Astrocyte (in vitro differentiated cells and primary cell): ENCODE results near the gene CTSV.
"Not testable (repeated sequence)": the region's sequence is repeated elsewhere in the genome, so short reads cannot be mapped to it uniquely, and the experiment has no call there.

Experiments
- CTCF ChIP-seq: IDR thresholded peaks from 2 replicates; pipeline ENCODE4 v1.5.1; 2011; ENCODE audit warnings: low read depth, mild to moderate bottlenecking, inconsistent platforms, low read length, moderate library complexity; ENCODE audit not compliant: insufficient read depth
- EZH2 ChIP-seq: IDR thresholded peaks from 2 replicates; pipeline ENCODE4 v1.6.1; 2012; ENCODE audit warnings: mild to moderate bottlenecking, low read length, inconsistent platforms; ENCODE audit not compliant: insufficient read depth

- TF ChIP-seq CTCF, EZH2: not testable (repeated sequence)
Measured at GRCh38 chr9:96989747-96990318, 49.1 kb downstream of the CTSV start.
